ENCODE measurements around the gene EFCC1. TPM values are rescaled to one million over a fixed set of nuclear protein-coding genes. Genes with fewer than 3 reads are reported as not detected.

EFCC1 gene
- total and polyA plus RNA-seq, 2 experiments from 2014 or later = 0.23 to 0.50 TPM

- H2AFZ ChIP-seq = no peak overlapping the region
- TF ChIP-seq EZH2 (IDR thresholded peaks at IDR 0.05; ENCODE audit: borderline replicate concordance) = no peak
- TF ChIP-seq, protein P1, sequence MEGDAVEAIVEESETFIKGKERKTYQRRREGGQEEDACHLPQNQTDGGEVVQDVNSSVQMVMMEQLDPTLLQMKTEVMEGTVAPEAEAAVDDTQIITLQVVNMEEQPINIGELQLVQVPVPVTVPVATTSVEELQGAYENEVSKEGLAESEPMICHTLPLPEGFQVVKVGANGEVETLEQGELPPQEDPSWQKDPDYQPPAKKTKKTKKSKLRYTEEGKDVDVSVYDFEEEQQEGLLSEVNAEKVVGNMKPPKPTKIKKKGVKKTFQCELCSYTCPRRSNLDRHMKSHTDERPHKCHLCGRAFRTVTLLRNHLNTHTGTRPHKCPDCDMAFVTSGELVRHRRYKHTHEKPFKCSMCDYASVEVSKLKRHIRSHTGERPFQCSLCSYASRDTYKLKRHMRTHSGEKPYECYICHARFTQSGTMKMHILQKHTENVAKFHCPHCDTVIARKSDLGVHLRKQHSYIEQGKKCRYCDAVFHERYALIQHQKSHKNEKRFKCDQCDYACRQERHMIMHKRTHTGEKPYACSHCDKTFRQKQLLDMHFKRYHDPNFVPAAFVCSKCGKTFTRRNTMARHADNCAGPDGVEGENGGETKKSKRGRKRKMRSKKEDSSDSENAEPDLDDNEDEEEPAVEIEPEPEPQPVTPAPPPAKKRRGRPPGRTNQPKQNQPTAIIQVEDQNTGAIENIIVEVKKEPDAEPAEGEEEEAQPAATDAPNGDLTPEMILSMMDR (IDR thresholded peaks at IDR 0.05; ENCODE audit: poor library complexity) = no peak
- H3K79me2 ChIP-seq = no peaks in the 10 kb centered on the region
- DNase-seq (ENCODE audit: low spot score) = no peak
- no peak overlapping the region for H3K27ac ChIP-seq
- H3K9me2 ChIP-seq (replicated peaks; ENCODE audit: insufficient read depth) = no peaks in the 10 kb centered on the region
- no peaks in the 10 kb centered on the region for H3K27me3 ChIP-seq
- no peak overlapping the region for H3K4me3 ChIP-seq
- no peaks in the 10 kb centered on the region for H3K36me3 ChIP-seq (replicated peaks; ENCODE audit: insufficient read depth, low read depth)
- no peaks in the 10 kb centered on the region for H4K20me1 ChIP-seq (ENCODE audit: insufficient read depth, poor library complexity, severe bottlenecking)
- no peaks in the 10 kb centered on the region for H3K9me3 ChIP-seq (ENCODE audit: low read depth)
- 86% methylated on average over 5 of the region's 5 CpGs for WGBS (ENCODE audit: low lambda C conversion rate, missing lambda C conversion rate)
- no peak overlapping the region for H3K4me2 ChIP-seq
- peaks cover 6% of the 10 kb centered on the region for H3K4me1 ChIP-seq (ENCODE audit: insufficient read depth)
Observed at GRCh38 chr3:129020691-129021090, 19.6 kb downstream of the EFCC1 start.

DNA sequence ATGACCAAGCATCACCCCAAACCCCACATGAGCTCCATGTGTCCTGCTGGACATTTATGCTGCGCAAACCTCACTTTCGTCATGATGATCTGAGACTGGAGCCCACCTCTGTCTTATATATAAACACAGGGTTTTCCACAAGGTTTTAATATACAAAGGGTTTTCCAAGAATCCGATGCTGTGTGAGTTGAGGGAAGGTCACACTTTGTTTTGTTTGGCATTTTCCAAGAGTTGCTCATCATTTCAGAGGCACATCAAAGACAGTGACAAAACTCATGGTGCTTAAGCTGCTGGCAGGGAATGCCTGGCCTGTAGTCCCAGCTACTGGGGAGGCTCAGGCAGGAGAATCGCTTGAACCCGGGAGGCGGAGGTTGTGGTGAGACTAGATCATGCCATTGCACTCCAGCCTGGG lies 20.0 kb downstream of the EFCC1 start:
- TF ChIP-seq, protein P1 (IDR thresholded peaks at IDR 0.05; ENCODE audit: poor library complexity) = no peak
- TF ChIP-seq EZH2phosphoT487 (IDR thresholded peaks at IDR 0.05; ENCODE audit: low read depth, severe bottlenecking, unreplicated experiment) (no peak), EZH2 (IDR thresholded peaks at IDR 0.05; ENCODE audit: borderline replicate concordance) (no peak)
- no peak for DNase-seq (ENCODE audit: low spot score)
- Histone ChIP-seq H3K79me2 (no peaks in the 10 kb centered on the region), H3K36me3 (replicated peaks; ENCODE audit: insufficient read depth, low read depth) (no peaks in the 10 kb centered on the region), H4K20me1 (ENCODE audit: insufficient read depth, poor library complexity, severe bottlenecking) (no peaks in the 10 kb centered on the region), H3K27me3 (no peaks in the 10 kb centered on the region), H3K9me2 (replicated peaks; ENCODE audit: insufficient read depth) (no peaks in the 10 kb centered on the region), H3K4me3 (no peak overlapping the region), H2AFZ (no peak overlapping the region), H3K4me1 (ENCODE audit: insufficient read depth) (peaks cover 3% of the 10 kb centered on the region), H3K27ac (no peak overlapping the region), H3K4me2 (no peak overlapping the region), H3K9me3 (ENCODE audit: low read depth) (no peaks in the 10 kb centered on the region)
- WGBS (ENCODE audit: low lambda C conversion rate, missing lambda C conversion rate) = 76% methylated on average over 6 of the region's 6 CpGs

DNA sequence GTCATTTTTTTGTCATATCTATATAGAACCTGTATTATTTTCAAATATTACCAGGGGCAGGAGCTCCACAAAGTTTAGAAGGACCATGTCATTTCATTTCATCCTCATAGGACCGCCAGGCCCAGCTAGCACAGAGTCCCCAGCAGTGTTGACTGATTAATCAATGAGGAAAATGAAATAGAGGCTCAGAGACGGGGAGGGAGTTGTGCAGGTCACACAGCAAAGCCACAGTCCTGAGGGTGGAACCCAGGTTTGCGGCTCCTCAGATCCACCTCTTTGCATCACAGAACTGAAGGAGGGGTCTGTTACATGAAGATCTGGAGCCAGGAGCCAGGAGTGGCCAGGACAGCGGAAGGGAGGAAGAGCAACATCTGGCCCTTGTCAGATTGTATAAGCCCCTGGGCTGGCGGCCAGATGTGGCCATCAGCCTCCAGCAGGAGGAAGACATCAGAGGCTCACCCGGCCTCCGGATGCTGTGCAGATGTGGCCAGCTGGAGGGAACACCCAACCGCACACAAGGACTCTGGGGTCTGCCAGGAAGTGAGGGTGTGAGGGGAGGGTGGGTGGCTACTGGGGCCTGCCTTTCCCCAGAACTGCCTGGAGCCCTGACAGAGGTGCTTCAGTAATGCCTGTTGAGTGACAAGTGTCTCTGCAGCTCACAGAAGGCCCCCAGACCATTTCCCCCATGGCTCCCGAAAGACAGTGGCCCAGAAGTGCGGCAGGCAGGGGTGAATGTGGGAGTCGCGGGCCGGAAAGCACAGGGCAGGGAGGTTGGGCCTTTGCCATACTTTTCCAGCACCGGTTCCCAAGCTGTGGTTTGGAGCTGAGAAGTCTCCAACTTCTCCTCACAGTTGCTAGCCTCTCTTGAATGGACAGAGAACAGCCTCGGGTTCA lies 21.3 kb downstream of the EFCC1 start:
- WGBS (ENCODE audit: low lambda C conversion rate, missing lambda C conversion rate) = 72% methylated on average over 15 of the region's 15 CpGs
- Histone ChIP-seq H3K79me2 (no peaks in the 10 kb centered on the region), H3K36me3 (replicated peaks; ENCODE audit: insufficient read depth, low read depth) (no peaks in the 10 kb centered on the region), H2AFZ (no peak overlapping the region), H3K4me2 (no peak overlapping the region), H3K4me3 (no peak overlapping the region), H3K27me3 (no peaks in the 10 kb centered on the region), H3K4me1 (ENCODE audit: insufficient read depth) (peaks cover 4% of the 10 kb centered on the region), H4K20me1 (ENCODE audit: insufficient read depth, poor library complexity, severe bottlenecking) (no peaks in the 10 kb centered on the region), H3K27ac (no peak overlapping the region), H3K9me3 (ENCODE audit: low read depth) (no peaks in the 10 kb centered on the region), H3K9me2 (replicated peaks; ENCODE audit: insufficient read depth) (no peaks in the 10 kb centered on the region)
- no peak for DNase-seq (ENCODE audit: low spot score)
- TF ChIP-seq EZH2phosphoT487 (IDR thresholded peaks at IDR 0.05; ENCODE audit: low read depth, severe bottlenecking, unreplicated experiment) (no peak), EZH2 (IDR thresholded peaks at IDR 0.05; ENCODE audit: borderline replicate concordance) (no peak)
- TF ChIP-seq, protein P1 (IDR thresholded peaks at IDR 0.05; ENCODE audit: poor library complexity) = no peak
